CD4-positive, alpha-beta T cell treated with Interleukin-17A for 4 hours (primary cell): Measurements from ENCODE around the gene CCDC102A.
A peak's percentile ranks its signal among the peaks of the same experiment; 100 is the strongest.

Experiments used
- DNase-seq: peaks from one replicate; pipeline ENCODE4 v3.0.0-alpha.2; 2020; ENCODE audit warnings: mixed read lengths

The CCDC102A gene

GRCh38 chr16:57517397-57518367 is 18.7 kb downstream of the CCDC102A start:
- no peak for DNase-seq

DNA sequence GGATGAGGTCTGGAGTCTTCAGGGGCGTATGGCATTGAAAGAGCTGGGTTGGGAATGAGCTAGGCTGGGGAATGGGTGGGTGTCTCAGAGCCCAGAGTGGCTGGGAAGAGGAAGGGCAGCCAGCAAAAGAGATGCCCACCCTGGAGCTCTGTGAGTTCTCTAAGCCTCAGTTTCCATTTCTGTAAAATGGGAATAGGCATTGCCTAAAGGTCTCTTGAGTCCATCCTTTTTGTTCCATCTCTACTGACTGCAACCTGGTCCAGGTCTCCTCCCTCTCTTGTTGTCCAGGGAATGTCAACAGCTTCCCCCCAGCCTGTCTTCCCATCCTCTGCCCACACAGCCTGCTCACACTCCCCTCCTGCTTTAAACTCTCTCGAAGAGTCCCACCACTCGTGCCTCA is 19.6 kb downstream of the CCDC102A start:
- no peak for DNase-seq

- no peak for DNase-seq
Observed at GRCh38 chr16:57516176-57516725, 20.1 kb downstream of the CCDC102A start.

DNA sequence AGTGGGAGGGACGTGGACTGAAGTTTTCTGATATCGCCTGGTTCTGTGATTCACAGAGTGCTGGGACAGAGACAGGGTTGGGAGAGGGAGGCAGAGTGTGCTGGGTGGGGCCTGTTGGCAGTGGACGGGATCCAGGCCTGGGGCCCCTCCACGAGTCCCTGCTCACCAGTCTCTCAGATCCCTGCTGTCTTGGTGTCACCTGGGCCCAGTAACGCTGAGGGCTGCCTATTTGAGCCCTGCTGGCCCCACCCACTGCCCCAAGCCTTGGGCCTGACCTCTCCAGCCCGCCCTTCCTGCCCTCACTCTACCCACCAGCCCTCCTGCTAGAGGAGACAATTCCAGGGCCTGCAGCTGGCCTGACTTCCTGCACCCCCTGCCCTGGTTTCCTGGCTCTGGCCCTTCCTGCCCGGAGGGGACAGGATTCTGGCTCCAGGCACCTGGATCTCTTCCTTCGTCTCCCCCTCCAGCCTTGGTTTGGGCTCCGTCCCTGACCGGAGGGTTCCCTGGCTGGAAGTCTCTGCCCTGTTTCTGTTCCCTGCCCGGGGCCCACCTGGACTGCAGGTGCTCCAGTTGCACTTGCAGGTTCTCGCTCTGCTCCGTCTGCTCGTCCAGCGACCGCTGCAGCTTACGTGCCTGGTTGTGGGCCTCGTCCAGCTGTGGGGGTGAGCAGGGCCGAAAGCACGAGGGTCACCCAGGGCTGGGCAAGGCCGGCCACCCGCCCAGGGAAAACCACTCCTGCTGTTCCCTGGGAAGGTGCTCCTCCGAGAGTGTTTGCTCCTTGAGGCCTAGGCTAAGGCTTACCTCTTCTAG is 21.4 kb downstream of the CCDC102A start:
- DNase-seq = no peak

- no peak for DNase-seq
Observed at GRCh38 chr16:57514371-57514770, 22.0 kb downstream of the CCDC102A start.

- DNase-seq = no peak
Observed at GRCh38 chr16:57513371-57514102, 22.8 kb downstream of the CCDC102A start.

GRCh38 chr16:57512296-57513001 is 23.9 kb downstream of the CCDC102A start:
- no peak for DNase-seq

- DNase-seq = no peak
Observed at GRCh38 chr16:57510016-57510871, 26.1 kb downstream of the CCDC102A start.

GRCh38 chr16:57509231-57509923 is 27.0 kb downstream of the CCDC102A start:
- no peak for DNase-seq

DNA sequence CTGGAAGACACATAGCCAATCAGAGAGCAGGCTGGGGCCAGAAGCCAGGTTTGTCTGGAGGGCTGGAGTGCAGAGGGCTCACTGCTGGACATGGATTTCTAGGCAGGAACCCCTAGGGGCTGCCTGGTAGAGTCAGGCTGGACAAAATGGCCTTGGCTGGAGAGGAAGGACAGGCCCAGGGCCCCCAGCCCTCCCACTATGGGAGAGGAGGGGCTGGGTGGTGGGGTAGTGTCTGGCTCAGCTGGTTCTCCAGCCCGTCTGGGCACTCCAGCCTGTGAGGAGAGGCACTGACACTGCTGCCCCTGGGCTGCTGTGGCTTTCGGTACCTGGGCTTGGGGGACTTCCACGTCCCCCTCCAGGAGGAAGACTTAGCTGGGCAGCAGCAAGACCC is 28.3 kb downstream of the CCDC102A start:
- no peak for DNase-seq

DNA sequence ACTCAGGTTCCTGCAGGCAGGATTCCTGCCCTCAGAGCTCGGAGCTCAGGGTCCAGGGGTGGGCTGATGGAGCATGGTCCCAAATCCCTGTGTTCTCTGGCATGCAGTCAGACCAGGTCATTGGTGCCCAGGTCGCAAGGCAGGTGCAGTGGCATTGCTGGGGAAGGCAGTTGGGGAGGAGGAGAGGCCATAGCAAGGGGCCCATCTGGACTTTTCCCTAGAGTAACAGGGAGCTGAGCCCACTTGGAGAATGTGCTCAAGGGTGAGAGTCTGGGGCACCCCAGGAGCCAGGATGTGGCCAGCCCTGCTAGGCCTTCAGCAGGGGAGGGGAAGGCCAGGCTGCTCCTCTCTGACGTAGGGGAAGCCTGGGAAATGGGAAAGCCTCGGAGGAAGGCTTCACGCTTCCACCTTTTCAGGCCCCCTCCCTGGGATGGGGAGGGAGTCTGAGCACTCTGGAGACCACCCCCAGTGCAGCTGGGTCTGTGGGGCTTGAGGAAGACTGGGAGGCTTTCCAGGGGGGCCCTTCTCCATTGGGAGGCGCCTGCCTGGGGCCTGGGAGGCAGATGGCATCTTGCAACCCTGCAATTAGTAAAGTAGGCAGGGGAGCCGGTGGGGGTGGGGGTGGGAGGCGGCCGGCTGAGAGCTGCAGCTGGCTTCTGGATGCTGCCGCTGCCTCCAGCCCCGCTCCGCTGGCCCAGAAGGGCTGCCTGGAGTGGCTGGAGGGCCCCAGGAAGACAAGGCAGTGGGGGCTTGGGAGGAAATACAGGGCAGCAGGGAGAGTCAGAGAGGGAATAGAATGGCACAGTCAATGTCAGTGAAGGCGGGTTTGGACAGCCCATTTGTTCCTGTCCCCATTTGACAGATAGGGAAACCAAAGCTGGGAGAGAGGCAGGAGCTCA is 29.0 kb downstream of the CCDC102A start:
- DNase-seq = no peak

GRCh38 chr16:57505169-57505568 is 31.2 kb downstream of the CCDC102A start:
- DNase-seq = no peak

DNA sequence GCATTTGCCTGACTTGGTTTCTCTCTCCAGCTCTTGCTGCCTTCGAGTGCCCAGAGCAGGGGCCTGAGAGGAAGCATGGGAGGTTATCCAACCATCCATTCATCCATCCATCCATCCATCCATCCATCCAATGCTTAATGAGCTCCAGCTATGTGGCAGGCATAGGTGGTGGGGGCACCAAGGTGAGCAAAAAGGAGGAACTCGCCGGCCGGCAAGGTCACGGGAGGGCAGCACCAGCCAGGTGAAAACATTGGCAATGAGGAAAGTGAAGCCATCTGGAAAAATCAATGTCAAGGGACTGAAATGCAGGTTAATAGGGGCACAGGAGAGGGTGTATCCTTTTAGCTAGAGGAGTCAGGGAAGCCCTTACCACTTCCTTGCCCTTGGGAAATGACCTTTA is 31.9 kb downstream of the CCDC102A start:
- no peak for DNase-seq

GRCh38 chr16:57504001-57504400 is 32.4 kb downstream of the CCDC102A start:
- DNase-seq = no peak

- DNase-seq = no peak
Observed at GRCh38 chr16:57503366-57503765, 33.0 kb downstream of the CCDC102A start.

- DNase-seq = no peak
Observed at GRCh38 chr16:57502048-57502775, 34.2 kb downstream of the CCDC102A start.

GRCh38 chr16:57501492-57501891 is 34.9 kb downstream of the CCDC102A start:
- DNase-seq = no peak

- peak; percentile 35 for DNase-seq
Observed at GRCh38 chr16:57500578-57501111, 35.7 kb downstream of the CCDC102A start.
